Measurements from ENCODE around the gene CDH11. TPM values are rescaled to one million over a fixed set of nuclear protein-coding genes. Genes with fewer than 3 reads are reported as not detected.

The CDH11 gene
- total RNA-seq, 1 experiment from 2014 or later: 5.4 TPM

- no peak for TF ChIP-seq CTCF (conservative IDR thresholded peaks at IDR 0.05)
- H4K5ac ChIP-seq (ENCODE audit: insufficient read length, low read depth, low read length): no peak overlapping the region
- H2BK5ac ChIP-seq (ENCODE audit: insufficient read length, low read length): no peak overlapping the region
- Mint-ChIP-seq H3K4me3 (no peak overlapping the region), H3K9me3 (no peaks in the 10 kb centered on the region), H3K4me1 (no peaks in the 10 kb centered on the region), H3K36me3 (ENCODE audit: insufficient read depth in 1 of 3, low read depth in 3 of 3) (no peaks in the 10 kb centered on the region; a peak in 1 of 7 replicates), H3K27me3 (ENCODE audit: low read depth) (no peaks in the 10 kb centered on the region), H3K27ac (no peak overlapping the region)
- no peaks in the 10 kb centered on the region for H4K20me1 ChIP-seq (ENCODE audit: control insufficient read depth, insufficient read depth, insufficient read length)
- no peak overlapping the region for H2BK20ac ChIP-seq (ENCODE audit: low read depth, low read length, poor library complexity, severe bottlenecking)
- H3K9ac ChIP-seq (ENCODE audit: extremely low read depth, insufficient read length, low read length): no peak overlapping the region
- no peak overlapping the region for H3T11ph ChIP-seq (ENCODE audit: low read length)
- H4K8ac ChIP-seq (replicated peaks; ENCODE audit: insufficient read length, low read depth, low read length): no peak overlapping the region
- H3K14ac ChIP-seq (ENCODE audit: insufficient read depth, low read length): no peak overlapping the region
- H3K23ac ChIP-seq (ENCODE audit: insufficient read length, low read depth, low read length): no peak overlapping the region
- H2BK12ac ChIP-seq (ENCODE audit: insufficient read length, low read depth, low read length): no peak overlapping the region
- H3K4me2 ChIP-seq (ENCODE audit: insufficient read depth, insufficient read length, low read length): no peak overlapping the region
- no peaks in the 10 kb centered on the region for H3K4me1 ChIP-seq (ENCODE audit: insufficient read depth, low read length)
- no peak overlapping the region for H2AK5ac ChIP-seq (ENCODE audit: insufficient read length, low read length)
- H3K56ac ChIP-seq (ENCODE audit: insufficient read length, low read depth, low read length): no peak overlapping the region
- no peaks in the 10 kb centered on the region for H3K9me3 ChIP-seq (ENCODE audit: control insufficient read depth, low read depth, low read length)
- H2AFZ ChIP-seq (ENCODE audit: low read length): no peak overlapping the region
- no peaks in the 10 kb centered on the region for H3K79me2 ChIP-seq (ENCODE audit: insufficient read depth, low read length)
- H3K27ac ChIP-seq (ENCODE audit: insufficient read length, low read depth, low read length): no peak overlapping the region
- DNase-seq: no peak
- H2BK120ac ChIP-seq (ENCODE audit: low read depth, low read length, poor library complexity, severe bottlenecking): no peak overlapping the region
- no peaks in the 10 kb centered on the region for H3K23me2 ChIP-seq (ENCODE audit: insufficient read length, low read depth, low read length, poor library complexity, severe bottlenecking)
- no peak overlapping the region for H3K18ac ChIP-seq (ENCODE audit: insufficient read length, low read depth, low read length)
- H2BK15ac ChIP-seq (ENCODE audit: low read depth, low read length): no peak overlapping the region
- no peak overlapping the region for H3K4ac ChIP-seq (ENCODE audit: low read depth, low read length)
- WGBS (ENCODE audit: extremely low coverage, insufficient read length, low lambda C conversion rate): no CpG with 5 or more reads among the region's 3 CpGs
- H3K79me1 ChIP-seq (ENCODE audit: insufficient read depth, low read depth, low read length, poor library complexity, severe bottlenecking): no peaks in the 10 kb centered on the region
- H4K91ac ChIP-seq (ENCODE audit: insufficient read length, low read depth, low read length): no peak overlapping the region
- H3K27me3 ChIP-seq (ENCODE audit: insufficient read depth, low read length): no peaks in the 10 kb centered on the region
These were observed 20.4 kb upstream of the CDH11 start for GRCh38 chr16:65142276-65142675.
